Neural cell (in vitro differentiated cells): ENCODE data around the gene RACK1.

Experiments used
- CTCF ChIP-seq: fragments of 450-650 bp; IDR thresholded peaks from 2 replicates; pipeline ENCODE4 v1.5.1; 2014; ENCODE audit warnings: antibody characterized with exemption, mild to moderate bottlenecking, moderate library complexity; ENCODE audit not compliant: poor library complexity, severe bottlenecking
- EP300 ChIP-seq: fragments of 450-650 bp; conservative IDR thresholded peaks from 2 replicates; pipeline ENCODE4 v1.6.1; 2014; ENCODE audit warnings: antibody characterized with exemption, mild to moderate bottlenecking, moderate library complexity; ENCODE audit not compliant: poor library complexity, severe bottlenecking
- EZH2 ChIP-seq: fragments of 200-600, 300-800 bp; shearing (Covaris generic), sonication (generic); IDR thresholded peaks from 2 replicates; pipeline ENCODE4 v1.6.1; 2014; ENCODE audit warnings: antibody characterized with exemption, low read length, borderline replicate concordance, mild to moderate bottlenecking; ENCODE audit not compliant: insufficient read depth, poor library complexity, severe bottlenecking
- MXI1 ChIP-seq: fragments of 450-650 bp; conservative IDR thresholded peaks from 2 replicates; pipeline ENCODE4 v1.6.1; 2014; ENCODE audit warnings: antibody characterized with exemption, mild to moderate bottlenecking; ENCODE audit not compliant: poor library complexity, severe bottlenecking
- POLR2AphosphoS5 ChIP-seq: IDR thresholded peaks from 2 replicates; pipeline ENCODE4 v1.6.1; 2012

GRCh38 chr5:181220178-181220515 is 23.6 kb downstream of the RACK1 start:
- no peak for TF ChIP-seq EZH2
- no peak for TF ChIP-seq EP300
- TF ChIP-seq POLR2AphosphoS5 = no peak
- TF ChIP-seq CTCF = no peak
- no peak for TF ChIP-seq MXI1
